BE2C (cell line): ENCODE measurements around the gene GPX2.

ENCODE experiments used
- DNase-seq: peaks from one replicate; pipeline ENCODE4 v3.0.0-alpha.2; 2020
- H3K27me3 ChIP-seq: fragments of 250-450 bp; sonication (Bioruptor Pico); 2 replicates; pipeline ENCODE4 v1.5.1; 2020; ENCODE audit warnings: mild to moderate bottlenecking
- H3K36me3 ChIP-seq: fragments of 250-450 bp; sonication (Bioruptor Pico); 2 replicates; pipeline ENCODE4 v1.5.1; 2020; ENCODE audit warnings: mild to moderate bottlenecking
- H3K4me1 ChIP-seq: fragments of 250-450 bp; sonication (Bioruptor Pico); 2 replicates; pipeline ENCODE4 v1.5.1; 2020
- H3K4me3 ChIP-seq: 2 replicates; pipeline ENCODE4 v1.5.1; 2011; ENCODE audit warnings: low read depth, low read length
- H3K9me3 ChIP-seq: fragments of 250-450 bp; sonication (Bioruptor Pico); 2 replicates; pipeline ENCODE4 v1.5.1; 2020
- CTCF ChIP-seq: IDR thresholded peaks from 2 replicates; pipeline ENCODE4 v1.5.1; 2012; ENCODE audit warnings: mild to moderate bottlenecking, low read depth, low read length

Gene GPX2

GRCh38 chr14:64889352-64889751 lies 53.2 kb downstream of the GPX2 start:
- Histone ChIP-seq H3K9me3 (no peaks in the 10 kb centered on the region), H3K27me3 (peaks cover 32% of the 10 kb centered on the region), H3K4me1 (no peaks in the 10 kb centered on the region), H3K36me3 (no peaks in the 10 kb centered on the region), H3K4me3 (no peak overlapping the region)
- DNase-seq, result no peak
- no peak for TF ChIP-seq CTCF
